SK-N-MC (cell line): Measurements from ENCODE around the gene ZNF446.
"Not testable (repeated sequence)": the region's sequence is repeated elsewhere in the genome, so short reads cannot be mapped to it uniquely, and the experiment has no call there.

ENCODE experiments used
- DNase-seq: peaks from one replicate; pipeline ENCODE4 v3.0.0-alpha.2; 2011; ENCODE audit warnings: low read depth, low spot score
- H3K27ac ChIP-seq: fragments of 200-600 bp; sonication (generic); 2 replicates; pipeline ENCODE4 v1.5.1; 2016; ENCODE audit warnings: mixed run types
- H3K36me3 ChIP-seq: fragments of 200-600 bp; sonication (generic); 2 replicates; pipeline ENCODE4 v1.6.1; 2017; ENCODE audit warnings: antibody characterized with exemption, low read length, mixed read lengths; ENCODE audit not compliant: insufficient read depth
- H3K4me3 ChIP-seq: fragments of 200-600 bp; sonication (generic); 2 replicates; pipeline ENCODE4 v1.5.1; 2016
- H3K9ac ChIP-seq: fragments of 200-600 bp; sonication (generic); 2 replicates; pipeline ENCODE4 v1.8.0; 2017; ENCODE audit warnings: mixed run types, mixed read lengths; ENCODE audit not compliant: insufficient read length
- H3K9me3 ChIP-seq: fragments of 200-600 bp; sonication (generic); 2 replicates; pipeline ENCODE4 v1.6.1; 2017; ENCODE audit warnings: low read depth, mild to moderate bottlenecking, antibody characterized with exemption, low read length, moderate library complexity, mixed read lengths
- EZH2 ChIP-seq: fragments of 200-600 bp; sonication (generic); IDR thresholded peaks from one replicate; pipeline ENCODE4 v1.6.1; 2017; ENCODE audit warnings: antibody characterized with exemption
- FOXP2 ChIP-seq: optimal IDR thresholded peaks from 2 replicates; pipeline ENCODE3; 2011; ENCODE audit warnings: mild to moderate bottlenecking, moderate library complexity; ENCODE audit not compliant: insufficient read depth; ENCODE audit errors: extremely low read length, control extremely low read depth
- POLR2AphosphoS5 ChIP-seq: IDR thresholded peaks from 2 replicates; pipeline ENCODE4 v1.6.1; 2012; ENCODE audit warnings: mild to moderate bottlenecking, low read depth, low read length, borderline replicate concordance

Gene ZNF446

DNA sequence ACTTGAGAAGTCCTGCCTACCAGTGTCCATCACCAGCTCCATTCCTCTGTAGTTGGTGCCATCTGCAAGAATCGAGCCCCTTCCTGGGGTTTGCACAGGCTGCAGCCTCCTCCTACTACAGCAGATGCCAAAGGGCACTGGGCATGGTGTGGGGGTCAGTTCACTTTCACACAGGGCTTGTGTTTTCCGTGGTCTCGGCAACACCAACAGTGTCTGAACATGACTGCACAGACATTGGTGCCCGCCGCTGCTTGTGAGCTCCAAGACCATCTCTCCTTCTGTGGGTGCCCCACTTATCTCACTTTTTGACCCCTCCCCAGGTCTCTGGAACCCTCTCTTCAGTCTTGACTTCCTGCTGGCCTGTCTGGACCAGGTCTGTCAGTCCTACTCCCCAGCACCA, 15.2 kb downstream of the ZNF446 start:
- H3K27ac ChIP-seq: no peak overlapping the region
- TF ChIP-seq FOXP2 (no peak), EZH2 (no peak), POLR2AphosphoS5 (no peak)
- H3K9me3 ChIP-seq: no peaks in the 10 kb centered on the region
- H3K36me3 ChIP-seq: no peaks in the 10 kb centered on the region
- no peak overlapping the region for H3K9ac ChIP-seq
- no peak overlapping the region for H3K4me3 ChIP-seq
- no peak for DNase-seq

GRCh38 chr19:58492265-58492664, 16.1 kb downstream of the ZNF446 start:
- TF ChIP-seq POLR2AphosphoS5: no peak
- TF ChIP-seq FOXP2: no peak
- no peak for TF ChIP-seq EZH2
- DNase-seq: no peak
- H3K27ac ChIP-seq: no peak overlapping the region
- no peak overlapping the region for H3K4me3 ChIP-seq
- H3K9ac ChIP-seq: no peak overlapping the region
- H3K9me3 ChIP-seq: no peaks in the 10 kb centered on the region
- H3K36me3 ChIP-seq: no peaks in the 10 kb centered on the region

- TF ChIP-seq POLR2AphosphoS5 (no peak), FOXP2 (no peak), EZH2 (no peak)
- no peak overlapping the region for H3K27ac ChIP-seq
- no peak for DNase-seq
- peak overlapping the region; percentile 81 for H3K4me3 ChIP-seq
- H3K9me3 ChIP-seq: no peaks in the 10 kb centered on the region
- no peaks in the 10 kb centered on the region for H3K36me3 ChIP-seq
- H3K9ac ChIP-seq: peak overlapping the region; percentile 79
These were observed 21.6 kb downstream of the ZNF446 start for GRCh38 chr19:58497634-58498170.

GRCh38 chr19:58498316-58499020, 22.3 kb downstream of the ZNF446 start:
- TF ChIP-seq FOXP2 (no peak), POLR2AphosphoS5 (no peak), EZH2 (no peak)
- Histone ChIP-seq H3K9ac (peak overlapping the region; percentile 79), H3K4me3 (peak overlapping the region; percentile 81), H3K9me3 (no peaks in the 10 kb centered on the region), H3K36me3 (no peaks in the 10 kb centered on the region), H3K27ac (no peak overlapping the region)
- no peak for DNase-seq

DNA sequence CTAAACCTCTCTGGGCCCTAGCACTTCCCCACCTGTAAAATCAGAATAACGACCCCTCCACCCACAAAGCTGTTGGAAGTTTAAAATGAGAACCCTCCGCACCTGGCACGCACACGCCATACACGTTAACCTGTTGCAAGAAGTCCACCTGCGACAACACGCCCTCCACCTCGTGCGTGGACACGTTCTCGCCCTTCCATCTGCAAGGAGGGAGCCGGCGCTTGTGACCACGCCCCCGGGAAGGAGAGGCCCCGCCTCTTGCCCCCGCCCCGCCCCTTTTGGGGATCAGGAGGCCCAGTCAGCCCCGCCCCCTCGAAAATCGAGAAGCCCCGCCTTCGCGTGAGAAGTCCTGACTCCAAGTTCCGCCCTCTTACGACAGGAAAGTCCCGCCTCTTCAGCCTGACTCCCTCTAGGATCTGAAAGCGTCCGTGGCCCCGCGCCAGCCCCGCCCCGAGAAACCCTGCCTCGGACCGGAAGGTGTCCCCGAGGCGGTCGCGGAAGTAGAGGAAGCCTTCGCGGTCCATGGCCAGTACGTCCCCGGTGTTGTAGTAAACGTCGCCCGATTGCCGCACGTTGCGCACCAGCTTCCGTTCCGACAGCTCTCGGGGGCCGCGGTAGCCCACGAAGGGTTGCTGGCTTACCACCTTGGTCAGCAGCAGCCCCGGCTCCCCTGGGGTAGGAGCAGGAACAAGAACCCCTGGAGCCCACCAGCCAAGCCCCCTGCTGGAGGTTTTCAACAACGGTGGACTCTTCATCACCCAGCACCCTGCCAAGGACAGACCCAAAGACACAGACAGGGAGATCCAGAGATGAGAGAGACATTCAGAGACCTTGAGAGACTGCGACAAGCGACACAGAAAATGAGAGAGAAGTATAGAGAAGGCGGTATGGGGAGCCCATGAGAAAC, 23.1 kb downstream of the ZNF446 start:
- DNase-seq: peak; percentile 89
- Histone ChIP-seq H3K9me3 (no peaks in the 10 kb centered on the region), H3K36me3 (no peaks in the 10 kb centered on the region), H3K4me3 (peak overlapping the region; percentile 81), H3K9ac (peak overlapping the region; percentile 85), H3K27ac (peak overlapping the region; percentile 83)
- TF ChIP-seq POLR2AphosphoS5 (peak; percentile 70), EZH2 (no peak), FOXP2 (peak; percentile 95)

- DNase-seq: no peak
- Histone ChIP-seq H3K9ac (no peak overlapping the region), H3K36me3 (no peaks in the 10 kb centered on the region), H3K9me3 (no peaks in the 10 kb centered on the region), H3K4me3 (no peak overlapping the region), H3K27ac (no peak overlapping the region)
- no peak for TF ChIP-seq FOXP2
- no peak for TF ChIP-seq EZH2
- peak; percentile 6; the same call in 1 of the 2 replicates for TF ChIP-seq POLR2AphosphoS5
These were observed 24.1 kb downstream of the ZNF446 start for GRCh38 chr19:58500242-58500641.

- H3K9me3 ChIP-seq, H3K4me3 ChIP-seq, H3K9ac ChIP-seq, DNase-seq, H3K36me3 ChIP-seq, H3K27ac ChIP-seq: not testable (repeated sequence)
These were observed 31.6 kb downstream of the ZNF446 start for GRCh38 chr19:58507602-58508223.

- H3K9ac ChIP-seq: no peak overlapping the region
- H3K27ac ChIP-seq: no peak overlapping the region
- no peak overlapping the region for H3K4me3 ChIP-seq
- DNase-seq: no peak
- no peaks in the 10 kb centered on the region for H3K36me3 ChIP-seq
- TF ChIP-seq EZH2: no peak
- TF ChIP-seq POLR2AphosphoS5: no peak
- no peak for TF ChIP-seq FOXP2
- H3K9me3 ChIP-seq: no peaks in the 10 kb centered on the region
These were observed 33.6 kb downstream of the ZNF446 start for GRCh38 chr19:58509731-58510083.
